GM23338 (cell line): ENCODE results near the gene RRBP1. TPM values are rescaled to one million over a fixed set of nuclear protein-coding genes. Genes with fewer than 3 reads are reported as not detected.

Source experiments
- ATAC-seq: fragments of 200-7000 bp; cut with Tn5 transposase; 3 replicates; pipeline ENCODE4 v1.9.1; 2020
- DNase-seq: peaks from one replicate; pipeline ENCODE4 v3.0.0-alpha.2; 2015; ENCODE audit warnings: low spot score
- H2AFZ ChIP-seq: fragments of 200-600 bp; sonication (generic); 2 replicates; pipeline ENCODE4 v1.8.0; 2016; ENCODE audit warnings: antibody characterized with exemption, mild to moderate bottlenecking, moderate library complexity
- H3F3A ChIP-seq: fragments of 200-600 bp; sonication (generic); replicated peaks from 2 replicates; pipeline ENCODE4 v1.8.0; 2017; ENCODE audit warnings: antibody characterized with exemption, mixed run types, low read depth
- H3K27ac ChIP-seq: fragments of 200-600 bp; sonication (generic); 2 replicates; pipeline ENCODE4 v1.6.1; 2016; ENCODE audit warnings: low read depth
- H3K27me3 ChIP-seq: fragments of 200-600 bp; sonication (generic); 2 replicates; pipeline ENCODE4 v1.8.0; 2016; ENCODE audit warnings: mild to moderate bottlenecking, mixed run types, moderate library complexity; ENCODE audit not compliant: insufficient read depth
- H3K36me3 ChIP-seq: fragments of 200-600 bp; sonication (generic); 2 replicates; pipeline ENCODE4 v1.8.0; 2016; ENCODE audit warnings: mild to moderate bottlenecking; ENCODE audit not compliant: insufficient read depth
- H3K4me1 ChIP-seq: fragments of 200-600 bp; sonication (generic); 2 replicates; pipeline ENCODE4 v1.8.0; 2016; ENCODE audit warnings: mild to moderate bottlenecking, moderate library complexity; ENCODE audit not compliant: insufficient read depth
- H3K4me2 ChIP-seq: fragments of 200-600 bp; sonication (generic); 2 replicates; pipeline ENCODE4 v1.7.1; 2017; ENCODE audit warnings: mixed run types
- H3K4me3 ChIP-seq: fragments of 200-600 bp; sonication (generic); 2 replicates; pipeline ENCODE4 v1.6.1; 2016; ENCODE audit warnings: mixed run types
- H3K79me2 ChIP-seq: fragments of 200-600 bp; sonication (generic); replicated peaks from 2 replicates; pipeline ENCODE4 v1.8.0; 2017; ENCODE audit warnings: mild to moderate bottlenecking; ENCODE audit not compliant: insufficient read depth
- H3K9me2 ChIP-seq: fragments of 200-600 bp; sonication (generic); 2 replicates; pipeline ENCODE4 v1.8.0; 2017; ENCODE audit not compliant: insufficient read depth
- H4K20me1 ChIP-seq: fragments of 200-600 bp; sonication (generic); replicated peaks from 2 replicates; pipeline ENCODE4 v1.8.0; 2017; ENCODE audit warnings: mild to moderate bottlenecking; ENCODE audit not compliant: insufficient read depth
- H3K27ac Mint-ChIP-seq: 2 replicates; pipeline ENCODE4 v1.8.0; 2020; ENCODE audit warnings: inconsistent platforms, mild to moderate bottlenecking, moderate library complexity, mixed read lengths
- H3K27me3 Mint-ChIP-seq: 3 replicates; pipeline ENCODE4 v1.8.0; 2022; ENCODE audit warnings: low read depth, mild to moderate bottlenecking, moderate library complexity, mixed read lengths, inconsistent platforms; ENCODE audit not compliant: insufficient read depth, poor library complexity
- H3K36me3 Mint-ChIP-seq: 3 replicates; pipeline ENCODE4 v1.8.0; 2021; ENCODE audit warnings: low read depth, mild to moderate bottlenecking, inconsistent platforms, moderate library complexity, mixed read lengths
- H3K4me1 Mint-ChIP-seq: 3 replicates; pipeline ENCODE4 v1.8.0; 2020; ENCODE audit warnings: mild to moderate bottlenecking, inconsistent platforms, mixed read lengths
- H3K4me3 Mint-ChIP-seq: 3 replicates; pipeline ENCODE4 v1.8.0; 2021; ENCODE audit warnings: moderate library complexity, mild to moderate bottlenecking, inconsistent platforms, mixed read lengths
- H3K9me3 Mint-ChIP-seq: 3 replicates; pipeline ENCODE4 v1.8.0; 2020; ENCODE audit warnings: moderate library complexity, mild to moderate bottlenecking, inconsistent platforms, mixed read lengths
- CREB1 ChIP-seq: fragments of 250-450 bp; sonication (Bioruptor Pico); IDR thresholded peaks from 2 replicates; pipeline ENCODE4 v1.5.0; 2020; ENCODE audit warnings: low read depth, mild to moderate bottlenecking, moderate library complexity
- EZH2 ChIP-seq: fragments of 200-600 bp; sonication (generic); IDR thresholded peaks from one replicate; pipeline ENCODE4 v1.8.0; 2017; ENCODE audit warnings: antibody characterized with exemption, mild to moderate bottlenecking, low read depth; ENCODE audit not compliant: unreplicated experiment
- EZH2phosphoT487 ChIP-seq: fragments of 200-600 bp; sonication (generic); IDR thresholded peaks from one replicate; pipeline ENCODE4 v1.8.1; 2018; ENCODE audit warnings: antibody characterized with exemption; ENCODE audit not compliant: unreplicated experiment
- NANOG ChIP-seq: IDR thresholded peaks from 2 replicates; pipeline ENCODE4 v1.6.1; 2016; ENCODE audit warnings: antibody characterized with exemption, borderline replicate concordance
- POLR2AphosphoS5 ChIP-seq: IDR thresholded peaks from 2 replicates; pipeline ENCODE4 v1.6.1; 2016; ENCODE audit warnings: antibody characterized with exemption, low read depth
- ZNF114 ChIP-seq: fragments of 250-450 bp; sonication (Bioruptor Pico); IDR thresholded peaks from 2 replicates; pipeline ENCODE4 v1.5.0; 2020; ENCODE audit warnings: mild to moderate bottlenecking, moderate library complexity
- ZNF331 ChIP-seq: fragments of 250-450 bp; sonication (Bioruptor Pico); IDR thresholded peaks from 2 replicates; pipeline ENCODE4 v1.5.0; 2020; ENCODE audit warnings: low read depth, mild to moderate bottlenecking, moderate library complexity
- polyA plus RNA-seq: library from polyadenylated mRNA; unstranded; fragments of >200 nt; fragmentation: Nextera tagmentation; extraction: Ambion mirVana; gene quantifications from 2 replicates; pipeline ENCODE4 v1.2.1, GENCODE V29; 2016
- total RNA-seq: library from RNA; depleted of rRNA; stranded (reverse); fragments of >200 nt; shearing (Covaris generic); gene quantifications from 2 replicates; pipeline ENCODE4 v1.2.3, GENCODE V29; 2014
- TF ChIP-seq, protein P1 (sequence below): IDR thresholded peaks from 2 replicates; pipeline ENCODE4 v1.6.1; 2016; ENCODE audit warnings: antibody characterized with exemption
- TF ChIP-seq, protein P2 (sequence below), 2 experiments: fragments of 200-600 bp in 1 of 2; sonication (generic) in 1 of 2; conservative IDR thresholded peaks; 2 replicates each; pipeline versions ENCODE4 v1.5.1 to v1.6.1; 2016 to 2017; ENCODE audit warnings: antibody characterized with exemption in 2 of 2, low read depth in 2 of 2, mild to moderate bottlenecking in 2 of 2, moderate library complexity in 1 of 2
- TF ChIP-seq, protein P3 (sequence below): fragments of 250-450 bp; sonication (Bioruptor Pico); IDR thresholded peaks from 2 replicates; pipeline ENCODE4 v1.5.0; 2020; ENCODE audit warnings: mild to moderate bottlenecking, moderate library complexity

Gene RRBP1
- total and polyA plus RNA-seq, 2 experiments from 2014 or later: 105 to 113 TPM

DNA sequence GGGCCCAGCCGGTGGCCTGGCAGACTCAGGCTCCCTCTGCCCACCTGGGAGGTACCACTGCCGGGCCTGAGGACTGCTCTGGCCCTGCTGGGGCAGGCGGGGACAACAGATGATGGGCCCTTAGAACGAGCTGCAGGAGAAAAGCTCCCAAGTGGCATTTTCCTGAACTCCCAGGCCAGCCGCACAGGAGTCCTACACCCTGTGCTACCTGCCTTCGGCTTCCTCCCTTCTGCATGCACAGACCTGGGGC, 70.8 kb downstream of the RRBP1 start:
- peaks cover 3% of the 10 kb centered on the region; the same call in 1 of the 2 replicates for H3K4me1 ChIP-seq
- peak overlapping the region; percentile 59 for H3K27ac ChIP-seq
- no peaks in the 10 kb centered on the region for H3K9me2 ChIP-seq
- TF ChIP-seq POLR2AphosphoS5: no peak
- TF ChIP-seq, protein P1, sequence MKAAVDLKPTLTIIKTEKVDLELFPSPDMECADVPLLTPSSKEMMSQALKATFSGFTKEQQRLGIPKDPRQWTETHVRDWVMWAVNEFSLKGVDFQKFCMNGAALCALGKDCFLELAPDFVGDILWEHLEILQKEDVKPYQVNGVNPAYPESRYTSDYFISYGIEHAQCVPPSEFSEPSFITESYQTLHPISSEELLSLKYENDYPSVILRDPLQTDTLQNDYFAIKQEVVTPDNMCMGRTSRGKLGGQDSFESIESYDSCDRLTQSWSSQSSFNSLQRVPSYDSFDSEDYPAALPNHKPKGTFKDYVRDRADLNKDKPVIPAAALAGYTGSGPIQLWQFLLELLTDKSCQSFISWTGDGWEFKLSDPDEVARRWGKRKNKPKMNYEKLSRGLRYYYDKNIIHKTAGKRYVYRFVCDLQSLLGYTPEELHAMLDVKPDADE: no peak
- no peak for TF ChIP-seq EZH2phosphoT487
- no peak for TF ChIP-seq ZNF114 (CRISPR knock-in tag)
- TF ChIP-seq NANOG: no peak
- TF ChIP-seq CREB1: no peak
- no peak for TF ChIP-seq ZNF331
- TF ChIP-seq, protein P2, sequence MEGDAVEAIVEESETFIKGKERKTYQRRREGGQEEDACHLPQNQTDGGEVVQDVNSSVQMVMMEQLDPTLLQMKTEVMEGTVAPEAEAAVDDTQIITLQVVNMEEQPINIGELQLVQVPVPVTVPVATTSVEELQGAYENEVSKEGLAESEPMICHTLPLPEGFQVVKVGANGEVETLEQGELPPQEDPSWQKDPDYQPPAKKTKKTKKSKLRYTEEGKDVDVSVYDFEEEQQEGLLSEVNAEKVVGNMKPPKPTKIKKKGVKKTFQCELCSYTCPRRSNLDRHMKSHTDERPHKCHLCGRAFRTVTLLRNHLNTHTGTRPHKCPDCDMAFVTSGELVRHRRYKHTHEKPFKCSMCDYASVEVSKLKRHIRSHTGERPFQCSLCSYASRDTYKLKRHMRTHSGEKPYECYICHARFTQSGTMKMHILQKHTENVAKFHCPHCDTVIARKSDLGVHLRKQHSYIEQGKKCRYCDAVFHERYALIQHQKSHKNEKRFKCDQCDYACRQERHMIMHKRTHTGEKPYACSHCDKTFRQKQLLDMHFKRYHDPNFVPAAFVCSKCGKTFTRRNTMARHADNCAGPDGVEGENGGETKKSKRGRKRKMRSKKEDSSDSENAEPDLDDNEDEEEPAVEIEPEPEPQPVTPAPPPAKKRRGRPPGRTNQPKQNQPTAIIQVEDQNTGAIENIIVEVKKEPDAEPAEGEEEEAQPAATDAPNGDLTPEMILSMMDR (conservative IDR thresholded peaks at IDR 0.05; ENCODE audit: low read depth in 2 of 2): no peak
- TF ChIP-seq EZH2: no peak
- TF ChIP-seq, protein P3, sequence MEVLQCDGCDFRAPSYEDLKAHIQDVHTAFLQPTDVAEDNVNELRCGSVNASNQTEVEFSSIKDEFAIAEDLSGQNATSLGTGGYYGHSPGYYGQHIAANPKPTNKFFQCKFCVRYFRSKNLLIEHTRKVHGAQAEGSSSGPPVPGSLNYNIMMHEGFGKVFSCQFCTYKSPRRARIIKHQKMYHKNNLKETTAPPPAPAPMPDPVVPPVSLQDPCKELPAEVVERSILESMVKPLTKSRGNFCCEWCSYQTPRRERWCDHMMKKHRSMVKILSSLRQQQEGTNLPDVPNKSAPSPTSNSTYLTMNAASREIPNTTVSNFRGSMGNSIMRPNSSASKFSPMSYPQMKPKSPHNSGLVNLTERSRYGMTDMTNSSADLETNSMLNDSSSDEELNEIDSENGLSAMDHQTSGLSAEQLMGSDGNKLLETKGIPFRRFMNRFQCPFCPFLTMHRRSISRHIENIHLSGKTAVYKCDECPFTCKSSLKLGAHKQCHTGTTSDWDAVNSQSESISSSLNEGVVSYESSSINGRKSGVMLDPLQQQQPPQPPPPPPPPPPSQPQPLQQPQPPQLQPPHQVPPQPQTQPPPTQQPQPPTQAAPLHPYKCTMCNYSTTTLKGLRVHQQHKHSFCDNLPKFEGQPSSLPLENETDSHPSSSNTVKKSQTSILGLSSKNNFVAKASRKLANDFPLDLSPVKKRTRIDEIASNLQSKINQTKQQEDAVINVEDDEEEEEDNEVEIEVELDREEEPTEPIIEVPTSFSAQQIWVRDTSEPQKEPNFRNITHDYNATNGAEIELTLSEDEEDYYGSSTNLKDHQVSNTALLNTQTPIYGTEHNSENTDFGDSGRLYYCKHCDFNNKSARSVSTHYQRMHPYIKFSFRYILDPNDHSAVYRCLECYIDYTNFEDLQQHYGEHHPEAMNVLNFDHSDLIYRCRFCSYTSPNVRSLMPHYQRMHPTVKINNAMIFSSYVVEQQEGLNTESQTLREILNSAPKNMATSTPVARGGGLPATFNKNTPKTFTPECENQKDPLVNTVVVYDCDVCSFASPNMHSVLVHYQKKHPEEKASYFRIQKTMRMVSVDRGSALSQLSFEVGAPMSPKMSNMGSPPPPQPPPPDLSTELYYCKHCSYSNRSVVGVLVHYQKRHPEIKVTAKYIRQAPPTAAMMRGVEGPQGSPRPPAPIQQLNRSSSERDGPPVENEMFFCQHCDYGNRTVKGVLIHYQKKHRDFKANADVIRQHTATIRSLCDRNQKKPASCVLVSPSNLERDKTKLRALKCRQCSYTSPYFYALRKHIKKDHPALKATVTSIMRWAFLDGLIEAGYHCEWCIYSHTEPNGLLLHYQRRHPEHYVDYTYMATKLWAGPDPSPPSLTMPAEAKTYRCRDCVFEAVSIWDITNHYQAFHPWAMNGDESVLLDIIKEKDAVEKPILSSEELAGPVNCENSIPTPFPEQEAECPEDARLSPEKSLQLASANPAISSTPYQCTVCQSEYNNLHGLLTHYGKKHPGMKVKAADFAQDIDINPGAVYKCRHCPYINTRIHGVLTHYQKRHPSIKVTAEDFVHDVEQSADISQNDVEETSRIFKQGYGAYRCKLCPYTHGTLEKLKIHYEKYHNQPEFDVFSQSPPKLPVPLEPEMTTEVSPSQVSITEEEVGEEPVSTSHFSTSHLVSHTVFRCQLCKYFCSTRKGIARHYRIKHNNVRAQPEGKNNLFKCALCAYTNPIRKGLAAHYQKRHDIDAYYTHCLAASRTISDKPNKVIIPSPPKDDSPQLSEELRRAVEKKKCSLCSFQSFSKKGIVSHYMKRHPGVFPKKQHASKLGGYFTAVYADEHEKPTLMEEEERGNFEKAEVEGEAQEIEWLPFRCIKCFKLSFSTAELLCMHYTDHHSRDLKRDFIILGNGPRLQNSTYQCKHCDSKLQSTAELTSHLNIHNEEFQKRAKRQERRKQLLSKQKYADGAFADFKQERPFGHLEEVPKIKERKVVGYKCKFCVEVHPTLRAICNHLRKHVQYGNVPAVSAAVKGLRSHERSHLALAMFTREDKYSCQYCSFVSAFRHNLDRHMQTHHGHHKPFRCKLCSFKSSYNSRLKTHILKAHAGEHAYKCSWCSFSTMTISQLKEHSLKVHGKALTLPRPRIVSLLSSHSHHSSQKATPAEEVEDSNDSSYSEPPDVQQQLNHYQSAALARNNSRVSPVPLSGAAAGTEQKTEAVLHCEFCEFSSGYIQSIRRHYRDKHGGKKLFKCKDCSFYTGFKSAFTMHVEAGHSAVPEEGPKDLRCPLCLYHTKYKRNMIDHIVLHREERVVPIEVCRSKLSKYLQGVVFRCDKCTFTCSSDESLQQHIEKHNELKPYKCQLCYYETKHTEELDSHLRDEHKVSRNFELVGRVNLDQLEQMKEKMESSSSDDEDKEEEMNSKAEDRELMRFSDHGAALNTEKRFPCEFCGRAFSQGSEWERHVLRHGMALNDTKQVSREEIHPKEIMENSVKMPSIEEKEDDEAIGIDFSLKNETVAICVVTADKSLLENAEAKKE (CRISPR knock-in tag): no peak
- H3K36me3 Mint-ChIP-seq: peaks cover 17% of the 10 kb centered on the region
- H2AFZ ChIP-seq: no peak overlapping the region
- H3K79me2 ChIP-seq: no peaks in the 10 kb centered on the region
- no peaks in the 10 kb centered on the region; the same call in 1 of the 2 replicates for H4K20me1 ChIP-seq
- H3K27me3 Mint-ChIP-seq: peaks cover 15% of the 10 kb centered on the region
- no peaks in the 10 kb centered on the region for H3K36me3 ChIP-seq
- H3K4me1 Mint-ChIP-seq: peaks cover 11% of the 10 kb centered on the region
- H3K27me3 ChIP-seq: no peaks in the 10 kb centered on the region
- ATAC-seq (peak; percentile 65), DNase-seq (no peak)
- H3K4me2 ChIP-seq: no peak overlapping the region
- H3K4me3 ChIP-seq: no peak overlapping the region
- H3K27ac Mint-ChIP-seq: no peak overlapping the region
- no peaks in the 10 kb centered on the region for H3K9me3 Mint-ChIP-seq
- 0 out of 2 replicates have a peak, but pooled peaks cover 7% of the 10 kb centered on the region for H3F3A ChIP-seq
- no peak overlapping the region for H3K4me3 Mint-ChIP-seq
